HCT116 (cell line): ENCODE results near the gene DUS3L.

Experiments
- CEBPB ChIP-seq: IDR thresholded peaks from 2 replicates; pipeline ENCODE4 v1.6.1; 2012; ENCODE audit warnings: low read depth
- EGR1 ChIP-seq: IDR thresholded peaks from 2 replicates; pipeline ENCODE4 v1.6.1; 2012; ENCODE audit warnings: low read depth
- ELF1 ChIP-seq: IDR thresholded peaks from 2 replicates; pipeline ENCODE4 v1.6.1; 2012; ENCODE audit warnings: low read depth, borderline replicate concordance
- JUND ChIP-seq: IDR thresholded peaks from 2 replicates; pipeline ENCODE4 v1.6.1; 2012
- MAX ChIP-seq: IDR thresholded peaks from 2 replicates; pipeline ENCODE4 v1.6.1; 2012
- POLR2A ChIP-seq: IDR thresholded peaks from 2 replicates; pipeline ENCODE4 v1.7.0; 2011; ENCODE audit warnings: borderline replicate concordance; ENCODE audit not compliant: insufficient read depth, insufficient read length; ENCODE audit errors: extremely low read depth
- POLR2AphosphoS5 ChIP-seq: IDR thresholded peaks from 2 replicates; pipeline ENCODE4 v1.6.1; 2011; ENCODE audit warnings: mild to moderate bottlenecking, low read depth, low read length, moderate library complexity
- RAD21 ChIP-seq: IDR thresholded peaks from 2 replicates; pipeline ENCODE4 v1.6.1; 2012; ENCODE audit warnings: low read depth, mild to moderate bottlenecking
- SIN3A ChIP-seq: IDR thresholded peaks from 2 replicates; pipeline ENCODE4 v1.6.1; 2012; ENCODE audit warnings: low read depth
- SRF ChIP-seq: IDR thresholded peaks from 2 replicates; pipeline ENCODE4 v1.6.1; 2012; ENCODE audit warnings: low read depth
- ZBTB33 ChIP-seq: IDR thresholded peaks from 2 replicates; pipeline ENCODE4 v1.6.1; 2011; ENCODE audit warnings: mild to moderate bottlenecking, low read length, moderate library complexity; ENCODE audit not compliant: insufficient replicate concordance; ENCODE audit errors: extremely low read depth
- ZNF274 ChIP-seq: fragments of 200-500 bp; sonication (Bioruptor generic); IDR thresholded peaks from 2 replicates; pipeline ENCODE4 v1.6.1; 2014; ENCODE audit warnings: mild to moderate bottlenecking, low read depth, low read length, inconsistent platforms
- TF ChIP-seq, protein P1 (sequence below), 3 experiments: fragments of 200-600 bp in 1 of 3; sonication (generic) in 1 of 3; IDR thresholded peaks in 2 of 3; conservative IDR thresholded peaks in 1 of 3; 2 replicates each; pipeline ENCODE4 v1.5.1; 2012 to 2017; ENCODE audit warnings: low read depth in 2 of 3, low read length in 2 of 3, antibody characterized with exemption in 1 of 3, borderline replicate concordance in 1 of 3, control low read depth in 1 of 3, mild to moderate bottlenecking in 1 of 3, mixed read lengths in 1 of 3, mixed run types in 1 of 3, moderate library complexity in 1 of 3; ENCODE audit not compliant: insufficient read depth in 1 of 3

GRCh38 chr19:5814852-5815246 is 23.9 kb upstream of the DUS3L start:
- no peak for TF ChIP-seq SIN3A
- TF ChIP-seq, protein P1, sequence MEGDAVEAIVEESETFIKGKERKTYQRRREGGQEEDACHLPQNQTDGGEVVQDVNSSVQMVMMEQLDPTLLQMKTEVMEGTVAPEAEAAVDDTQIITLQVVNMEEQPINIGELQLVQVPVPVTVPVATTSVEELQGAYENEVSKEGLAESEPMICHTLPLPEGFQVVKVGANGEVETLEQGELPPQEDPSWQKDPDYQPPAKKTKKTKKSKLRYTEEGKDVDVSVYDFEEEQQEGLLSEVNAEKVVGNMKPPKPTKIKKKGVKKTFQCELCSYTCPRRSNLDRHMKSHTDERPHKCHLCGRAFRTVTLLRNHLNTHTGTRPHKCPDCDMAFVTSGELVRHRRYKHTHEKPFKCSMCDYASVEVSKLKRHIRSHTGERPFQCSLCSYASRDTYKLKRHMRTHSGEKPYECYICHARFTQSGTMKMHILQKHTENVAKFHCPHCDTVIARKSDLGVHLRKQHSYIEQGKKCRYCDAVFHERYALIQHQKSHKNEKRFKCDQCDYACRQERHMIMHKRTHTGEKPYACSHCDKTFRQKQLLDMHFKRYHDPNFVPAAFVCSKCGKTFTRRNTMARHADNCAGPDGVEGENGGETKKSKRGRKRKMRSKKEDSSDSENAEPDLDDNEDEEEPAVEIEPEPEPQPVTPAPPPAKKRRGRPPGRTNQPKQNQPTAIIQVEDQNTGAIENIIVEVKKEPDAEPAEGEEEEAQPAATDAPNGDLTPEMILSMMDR (IDR thresholded peaks at IDR 0.05 in 2 of 3, conservative IDR thresholded peaks at IDR 0.05 in 1 of 3; ENCODE audit: borderline replicate concordance in 1 of 3, insufficient read depth in 1 of 3, low read depth in 2 of 3, low read length in 2 of 3): no peak
- TF ChIP-seq ZNF274: no peak
- TF ChIP-seq POLR2A: no peak
- no peak for TF ChIP-seq SRF
- no peak for TF ChIP-seq ELF1
- no peak for TF ChIP-seq ZBTB33
- no peak for TF ChIP-seq POLR2AphosphoS5
- TF ChIP-seq EGR1: no peak
- no peak for TF ChIP-seq JUND
- TF ChIP-seq MAX: no peak
- no peak for TF ChIP-seq CEBPB
- TF ChIP-seq RAD21: no peak
